Neutrophil (primary cell): ENCODE data around the gene ZNF280A.

Experiments used
- H3K27ac ChIP-seq: fragments of 200-600 bp; sonication (generic); 2 replicates; pipeline ENCODE4 v1.5.1; 2016; ENCODE audit warnings: mild to moderate bottlenecking, moderate library complexity
- H3K27me3 ChIP-seq: fragments of 200-600 bp; sonication (generic); 2 replicates; pipeline ENCODE4 v1.6.0; 2016; ENCODE audit warnings: mild to moderate bottlenecking
- H3K36me3 ChIP-seq: fragments of 200-600 bp; sonication (generic); 2 replicates; pipeline ENCODE4 v1.5.1; 2017
- H3K4me1 ChIP-seq, 2 experiments: fragments of 200-600 bp in 1 of 2; sonication (generic) in 1 of 2; 1 replicate in 1 of 2; 2 replicates in 1 of 2; pipeline versions ENCODE4 v1.5.1 to v1.6.1; 2013 to 2016; ENCODE audit warnings: low read depth in 1 of 2, low read length in 1 of 2, mild to moderate bottlenecking in 1 of 2, moderate library complexity in 1 of 2; ENCODE audit not compliant: control insufficient read depth in 1 of 2, insufficient read depth in 1 of 2
- H3K4me3 ChIP-seq, 2 experiments: fragments of 200-600 bp in 1 of 2; sonication (generic) in 1 of 2; 1 replicate in 1 of 2; 2 replicates in 1 of 2; pipeline ENCODE4 v1.5.1; 2013 to 2016; ENCODE audit warnings: low read depth in 1 of 2, low read length in 1 of 2, mild to moderate bottlenecking in 1 of 2, moderate library complexity in 1 of 2
- H3K9me3 ChIP-seq: fragments of 200-600 bp; sonication (generic); 2 replicates; pipeline ENCODE4 v1.5.1; 2016
- TF ChIP-seq, protein P1 (sequence below): fragments of 200-600 bp; sonication (generic); IDR thresholded peaks from 2 replicates; pipeline ENCODE4 v1.5.1; 2016; ENCODE audit warnings: antibody characterized with exemption

ZNF280A gene

GRCh38 chr22:22547692-22548300 lies 27.7 kb upstream of the ZNF280A start:
- Histone ChIP-seq H3K27ac (no peak overlapping the region), H3K9me3 (no peaks in the 10 kb centered on the region), H3K36me3 (no peaks in the 10 kb centered on the region), H3K4me1 (peaks cover 0 to 7% of the 10 kb centered on the region in 2 experiments), H3K4me3 (no peak overlapping the region), H3K27me3 (no peaks in the 10 kb centered on the region)
- TF ChIP-seq, protein P1, sequence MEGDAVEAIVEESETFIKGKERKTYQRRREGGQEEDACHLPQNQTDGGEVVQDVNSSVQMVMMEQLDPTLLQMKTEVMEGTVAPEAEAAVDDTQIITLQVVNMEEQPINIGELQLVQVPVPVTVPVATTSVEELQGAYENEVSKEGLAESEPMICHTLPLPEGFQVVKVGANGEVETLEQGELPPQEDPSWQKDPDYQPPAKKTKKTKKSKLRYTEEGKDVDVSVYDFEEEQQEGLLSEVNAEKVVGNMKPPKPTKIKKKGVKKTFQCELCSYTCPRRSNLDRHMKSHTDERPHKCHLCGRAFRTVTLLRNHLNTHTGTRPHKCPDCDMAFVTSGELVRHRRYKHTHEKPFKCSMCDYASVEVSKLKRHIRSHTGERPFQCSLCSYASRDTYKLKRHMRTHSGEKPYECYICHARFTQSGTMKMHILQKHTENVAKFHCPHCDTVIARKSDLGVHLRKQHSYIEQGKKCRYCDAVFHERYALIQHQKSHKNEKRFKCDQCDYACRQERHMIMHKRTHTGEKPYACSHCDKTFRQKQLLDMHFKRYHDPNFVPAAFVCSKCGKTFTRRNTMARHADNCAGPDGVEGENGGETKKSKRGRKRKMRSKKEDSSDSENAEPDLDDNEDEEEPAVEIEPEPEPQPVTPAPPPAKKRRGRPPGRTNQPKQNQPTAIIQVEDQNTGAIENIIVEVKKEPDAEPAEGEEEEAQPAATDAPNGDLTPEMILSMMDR: no peak

- Histone ChIP-seq H3K9me3 (no peaks in the 10 kb centered on the region), H3K4me1 (peaks cover 0 to 7% of the 10 kb centered on the region in 2 experiments), H3K36me3 (no peaks in the 10 kb centered on the region), H3K4me3 (no peak overlapping the region), H3K27ac (no peak overlapping the region), H3K27me3 (no peaks in the 10 kb centered on the region)
- TF ChIP-seq, protein P1: no peak
These were observed 27.2 kb upstream of the ZNF280A start for GRCh38 chr22:22547226-22547625.

DNA sequence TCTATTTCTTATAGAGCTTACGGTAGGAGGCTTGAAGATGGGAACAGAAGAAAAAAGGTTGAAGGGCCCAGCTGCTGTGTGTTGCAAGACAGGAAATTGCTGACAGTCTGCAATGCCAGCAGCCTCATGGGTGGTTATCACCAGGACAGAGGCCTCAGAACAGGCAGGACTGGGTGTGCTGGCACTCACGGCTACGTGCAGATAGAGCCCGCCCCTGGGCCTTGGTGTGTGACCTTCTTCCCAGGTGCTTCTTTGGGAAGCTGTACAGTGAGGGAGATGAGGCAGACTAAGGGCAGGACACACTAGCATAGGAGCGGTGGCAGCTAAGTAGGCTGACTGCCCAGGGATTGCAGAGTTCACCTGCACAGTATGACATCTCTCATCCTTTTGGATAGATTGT lies 26.4 kb upstream of the ZNF280A start:
- no peaks in the 10 kb centered on the region for H3K36me3 ChIP-seq
- no peak overlapping the region for H3K4me3 ChIP-seq
- peaks cover 0 to 7% of the 10 kb centered on the region in 2 experiments for H3K4me1 ChIP-seq
- TF ChIP-seq, protein P1: no peak
- no peaks in the 10 kb centered on the region for H3K9me3 ChIP-seq
- H3K27ac ChIP-seq: no peak overlapping the region
- H3K27me3 ChIP-seq: no peaks in the 10 kb centered on the region

GRCh38 chr22:22545084-22545483 lies 25.0 kb upstream of the ZNF280A start:
- Histone ChIP-seq H3K4me3 (no peak overlapping the region), H3K36me3 (no peaks in the 10 kb centered on the region), H3K4me1 (peaks cover 0 to 7% of the 10 kb centered on the region in 2 experiments), H3K27me3 (no peaks in the 10 kb centered on the region), H3K9me3 (no peaks in the 10 kb centered on the region), H3K27ac (no peak overlapping the region)
- TF ChIP-seq, protein P1: no peak

DNA sequence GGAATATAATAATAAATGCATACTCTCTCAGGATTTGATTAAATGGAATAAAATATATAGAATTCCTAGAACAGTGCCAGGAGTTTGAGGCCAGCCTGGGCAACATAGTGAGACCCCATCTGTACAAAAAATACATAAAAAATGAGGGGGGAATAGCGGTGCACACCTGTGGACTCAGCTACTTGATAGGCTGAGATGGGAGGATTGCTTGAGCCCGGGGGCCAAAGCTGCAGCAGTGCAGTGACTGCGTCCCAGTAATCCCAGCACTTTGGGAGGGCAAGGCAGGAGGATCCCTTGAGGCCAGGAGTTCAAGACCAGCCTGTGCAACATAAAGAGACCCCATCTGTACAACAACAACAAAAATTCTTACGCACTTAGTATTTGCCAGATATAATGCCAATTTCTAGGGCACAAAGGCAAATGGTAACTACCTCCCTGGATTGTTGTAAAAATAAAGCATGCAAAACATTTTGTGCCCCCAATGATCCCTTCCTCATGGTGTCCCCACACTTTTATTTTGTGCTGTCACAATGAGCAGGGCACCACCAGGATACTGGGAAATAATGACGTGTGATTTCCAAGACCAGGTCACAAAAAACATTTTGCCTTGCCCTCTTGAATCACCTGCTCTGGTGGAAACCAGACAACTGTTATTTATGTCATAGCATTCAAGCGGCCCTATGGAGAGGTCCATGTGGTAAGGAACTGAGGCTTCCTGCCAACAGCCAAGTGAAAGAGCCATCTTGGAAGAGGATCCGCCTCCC lies 18.3 kb upstream of the ZNF280A start:
- H3K9me3 ChIP-seq: no peaks in the 10 kb centered on the region
- H3K27ac ChIP-seq: no peak overlapping the region

More for the DNA sequence above, 18.3 kb upstream of the ZNF280A start:
- Histone ChIP-seq H3K27me3 (no peaks in the 10 kb centered on the region), H3K36me3 (no peaks in the 10 kb centered on the region), H3K4me3 (no peak overlapping the region), H3K4me1 (no peaks in the 10 kb centered on the region)
- TF ChIP-seq, protein P1: no peak
